Suprapubic skin (tissue), 3 donors: ENCODE measurements around the gene DNASE1L3.

ENCODE experiments used
- EP300 ChIP-seq: sonication (generic); formaldehyde crosslinking; IDR thresholded peaks from one replicate; pipeline ENCODE4 v1.6.1; 2017; ENCODE audit warnings: antibody characterized with exemption
- TF ChIP-seq, protein P1 (sequence below), 2 donors: fragments of 200-600 bp in 1 of 2; fragments of 450-650 bp in 1 of 2; sonication (generic) in 1 of 2; IDR thresholded peaks; one replicate each; pipeline ENCODE4 v1.5.1; 2016 to 2019; ENCODE audit warnings: antibody characterized with exemption in 2 of 2, mild to moderate bottlenecking in 1 of 2, moderate library complexity in 1 of 2

DNA sequence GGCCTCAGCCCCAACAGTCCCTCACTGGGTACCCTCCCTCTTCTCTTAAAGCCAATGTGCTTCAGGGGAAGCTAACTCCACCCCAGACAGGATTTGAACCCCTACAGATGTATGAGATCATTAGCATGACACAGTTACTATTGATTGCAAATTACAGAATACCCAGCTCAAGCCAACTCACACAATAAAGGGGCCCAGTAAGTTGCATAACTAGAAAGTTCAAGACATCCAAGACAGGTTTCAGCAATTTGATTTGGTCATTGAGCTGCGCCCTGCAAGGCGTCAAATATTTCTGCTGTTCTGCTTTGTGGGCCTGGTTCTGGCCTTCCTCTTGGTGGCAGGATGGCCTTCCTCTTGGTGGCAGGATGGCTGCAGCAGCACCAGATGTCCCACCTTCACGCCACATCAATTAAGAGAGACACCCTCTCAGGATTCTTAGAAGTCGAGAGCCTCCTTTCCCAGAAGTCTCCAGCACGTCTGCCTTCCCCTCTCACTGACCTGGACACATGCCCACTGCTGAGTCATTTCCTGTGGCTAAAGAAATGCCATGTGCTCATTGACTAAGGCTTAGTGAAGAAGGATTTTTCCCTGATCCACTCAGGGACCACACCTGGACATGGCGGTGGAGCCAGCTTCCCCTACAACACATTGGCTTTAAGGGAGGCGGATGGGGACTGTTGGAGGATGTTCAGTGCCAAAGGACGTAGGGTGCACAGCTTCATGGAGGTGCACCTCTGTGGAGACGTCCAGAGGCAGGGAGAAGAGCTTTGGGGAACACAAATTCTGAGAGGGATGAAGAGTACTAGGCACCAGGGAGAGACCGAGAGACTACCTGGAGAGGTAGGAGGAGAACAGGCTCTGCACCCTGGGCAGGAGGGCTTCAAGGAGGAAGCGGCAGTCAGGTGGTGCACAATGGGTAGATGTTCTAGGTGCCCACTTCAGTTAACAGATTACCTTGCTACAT, 49.1 kb downstream of the DNASE1L3 start:
- TF ChIP-seq, protein P1, sequence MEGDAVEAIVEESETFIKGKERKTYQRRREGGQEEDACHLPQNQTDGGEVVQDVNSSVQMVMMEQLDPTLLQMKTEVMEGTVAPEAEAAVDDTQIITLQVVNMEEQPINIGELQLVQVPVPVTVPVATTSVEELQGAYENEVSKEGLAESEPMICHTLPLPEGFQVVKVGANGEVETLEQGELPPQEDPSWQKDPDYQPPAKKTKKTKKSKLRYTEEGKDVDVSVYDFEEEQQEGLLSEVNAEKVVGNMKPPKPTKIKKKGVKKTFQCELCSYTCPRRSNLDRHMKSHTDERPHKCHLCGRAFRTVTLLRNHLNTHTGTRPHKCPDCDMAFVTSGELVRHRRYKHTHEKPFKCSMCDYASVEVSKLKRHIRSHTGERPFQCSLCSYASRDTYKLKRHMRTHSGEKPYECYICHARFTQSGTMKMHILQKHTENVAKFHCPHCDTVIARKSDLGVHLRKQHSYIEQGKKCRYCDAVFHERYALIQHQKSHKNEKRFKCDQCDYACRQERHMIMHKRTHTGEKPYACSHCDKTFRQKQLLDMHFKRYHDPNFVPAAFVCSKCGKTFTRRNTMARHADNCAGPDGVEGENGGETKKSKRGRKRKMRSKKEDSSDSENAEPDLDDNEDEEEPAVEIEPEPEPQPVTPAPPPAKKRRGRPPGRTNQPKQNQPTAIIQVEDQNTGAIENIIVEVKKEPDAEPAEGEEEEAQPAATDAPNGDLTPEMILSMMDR (IDR thresholded peaks at IDR 0.05), result no peak
- TF ChIP-seq EP300, result no peak
